Pancreas (tissue), 10 donors: ENCODE data around the gene SMS. TPM values are rescaled to one million over a fixed set of nuclear protein-coding genes. Genes with fewer than 3 reads are reported as not detected.
A peak's percentile ranks its signal among the peaks of the same experiment; 100 is the strongest.

ENCODE experiments used
- ATAC-seq, 4 donors: fragments of 200-7000 bp; cut with Tn5 transposase; one replicate each; pipeline versions ENCODE4 v1.8.0 to v1.9.1; 2020; ENCODE audit warnings: mild to moderate bottlenecking in 4 of 4, moderate library complexity in 4 of 4
- DNase-seq, 6 donors: peaks; one replicate each; pipeline ENCODE4 v3.0.0-alpha.2; 2020
- FAIRE-seq: peaks from 2 replicates; lab custom pipeline; 2012; peaks lifted over from hg19 to GRCh38; lab: Jason Lieb, UNC
- H3K27ac ChIP-seq, 4 donors: fragments of 200-600 bp; sonication (generic); 1 replicate in 3 of 4; 2 replicates in 1 of 4; pipeline versions ENCODE4 v1.5.0 to v1.8.0; 2020
- H3K27me3 ChIP-seq, 4 donors: fragments of 200-600 bp; one replicate each; pipeline ENCODE4 v1.8.0; 2021
- H3K36me3 ChIP-seq, 3 donors: fragments of 200-600 bp; sonication (generic) in 1 of 3; one replicate each; pipeline versions ENCODE4 v1.5.0 to v1.8.0; 2020 to 2021
- H3K4me1 ChIP-seq, 3 donors: fragments of 200-600 bp; one replicate each; pipeline ENCODE4 v1.8.0; 2021
- H3K4me3 ChIP-seq, 4 donors: fragments of 200-600 bp; sonication (generic) in 2 of 4; one replicate each; pipeline versions ENCODE4 v1.5.0 to v1.8.0; 2020 to 2021
- H3K9me3 ChIP-seq, 4 donors: fragments of 200-600 bp; one replicate each; pipeline ENCODE4 v1.8.0; 2021
- WGBS, 2 donors: extraction: QIAGEN DNeasy Blood & Tissue Kit; methylation state at CpG; one replicate each; pipeline ENCODE4 v1.1.7; 2013; 5-methylcytosine and 5-hydroxymethylcytosine counted together
- intact Hi-C, 3 donors: fragments of 100-400 bp; cut with DNase I; formaldehyde crosslinking; loops; one replicate each; pipeline versions ENCODE4 v1.11.1 to v1.14.2; 2022
- polyA plus RNA-seq, 2 donors: library from polyadenylated mRNA; stranded (reverse); fragments of 200-250 nt; gene quantifications; one replicate each; pipeline ENCODE4 v1.2.3, GENCODE V29; 2013
- total RNA-seq, 6 donors: library from RNA; stranded (reverse); fragmentation: NEBNext Ultra II Directional in 4 of 6; extraction: Animal tissue kit (Norgen Biotek cat#: 25700) in 4 of 6; gene quantifications; one replicate each; pipeline versions ENCODE4 v1.2.1 to v1.2.4, GENCODE V29; 2021 to 2023
- TF ChIP-seq, protein P1 (sequence below), 4 donors: fragments of 200-600 bp; sonication (generic) in 3 of 4; IDR thresholded peaks; one replicate each; pipeline versions ENCODE4 v1.5.0 to v1.8.0; 2021; ENCODE audit warnings: antibody characterized with exemption in 4 of 4
- donor health status: healthy with polysubstance abuse.
- donor health status: DM: no; HTN: no; CAD: no; lungs with moderate emphysema.
- donor health status: DM: no; HTN: no; CAD: no.
- donor health status: control.
- donor health status: control.
- donor health status: Bipolar disorder and iron deficiency.
- donor health status: DM: yes; HTN: yes; CAD: no.
- donor health status: DM: no; HTN: no; CAD: no.
- donor health status: DM: no; HTN: no; CAD: no.
- donor health status: DM: yes; HTN: yes; CAD: no.

Gene SMS
- total and polyA plus RNA-seq, 8 donors, result 12.1 to 36.8 (median 19.6) TPM

DNA sequence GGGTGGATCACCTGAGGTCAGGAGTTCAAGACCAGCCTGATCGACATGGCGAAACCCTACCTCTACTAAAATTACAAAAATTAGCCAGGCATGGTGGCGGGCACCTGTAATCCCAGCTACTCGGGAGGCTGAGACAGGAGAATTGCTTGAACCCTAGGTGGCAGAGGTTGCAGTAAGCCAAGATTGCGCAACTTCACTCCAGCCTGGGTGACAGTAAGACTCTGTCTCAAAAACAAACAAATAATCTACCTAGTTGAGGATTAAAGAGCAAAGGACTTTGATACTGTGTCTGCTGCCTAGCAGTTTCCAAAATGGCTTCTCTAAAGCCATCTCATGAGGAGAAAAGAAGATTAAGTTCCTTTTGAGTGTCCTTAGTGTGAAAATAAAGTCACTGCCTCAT is 37.8 kb downstream of the SMS start:
- H3K36me3 ChIP-seq, result no peaks in the 10 kb centered on the region
- FAIRE-seq, result no peak
- no peak for DNase-seq
- H3K27me3 ChIP-seq, result no peaks in the 10 kb centered on the region
- no peak for ATAC-seq
- no peak overlapping the region for H3K27ac ChIP-seq
- no peaks in the 10 kb centered on the region for H3K9me3 ChIP-seq
- intact Hi-C loops, result no loop called here
- no peak overlapping the region for H3K4me3 ChIP-seq
- 97 to 99% methylated on average over 5 of the region's 5 CpGs for WGBS, 2 donors
- TF ChIP-seq, protein P1, sequence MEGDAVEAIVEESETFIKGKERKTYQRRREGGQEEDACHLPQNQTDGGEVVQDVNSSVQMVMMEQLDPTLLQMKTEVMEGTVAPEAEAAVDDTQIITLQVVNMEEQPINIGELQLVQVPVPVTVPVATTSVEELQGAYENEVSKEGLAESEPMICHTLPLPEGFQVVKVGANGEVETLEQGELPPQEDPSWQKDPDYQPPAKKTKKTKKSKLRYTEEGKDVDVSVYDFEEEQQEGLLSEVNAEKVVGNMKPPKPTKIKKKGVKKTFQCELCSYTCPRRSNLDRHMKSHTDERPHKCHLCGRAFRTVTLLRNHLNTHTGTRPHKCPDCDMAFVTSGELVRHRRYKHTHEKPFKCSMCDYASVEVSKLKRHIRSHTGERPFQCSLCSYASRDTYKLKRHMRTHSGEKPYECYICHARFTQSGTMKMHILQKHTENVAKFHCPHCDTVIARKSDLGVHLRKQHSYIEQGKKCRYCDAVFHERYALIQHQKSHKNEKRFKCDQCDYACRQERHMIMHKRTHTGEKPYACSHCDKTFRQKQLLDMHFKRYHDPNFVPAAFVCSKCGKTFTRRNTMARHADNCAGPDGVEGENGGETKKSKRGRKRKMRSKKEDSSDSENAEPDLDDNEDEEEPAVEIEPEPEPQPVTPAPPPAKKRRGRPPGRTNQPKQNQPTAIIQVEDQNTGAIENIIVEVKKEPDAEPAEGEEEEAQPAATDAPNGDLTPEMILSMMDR (IDR thresholded peaks at IDR 0.05), result no peak
- H3K4me1 ChIP-seq, result no peaks in the 10 kb centered on the region

DNA sequence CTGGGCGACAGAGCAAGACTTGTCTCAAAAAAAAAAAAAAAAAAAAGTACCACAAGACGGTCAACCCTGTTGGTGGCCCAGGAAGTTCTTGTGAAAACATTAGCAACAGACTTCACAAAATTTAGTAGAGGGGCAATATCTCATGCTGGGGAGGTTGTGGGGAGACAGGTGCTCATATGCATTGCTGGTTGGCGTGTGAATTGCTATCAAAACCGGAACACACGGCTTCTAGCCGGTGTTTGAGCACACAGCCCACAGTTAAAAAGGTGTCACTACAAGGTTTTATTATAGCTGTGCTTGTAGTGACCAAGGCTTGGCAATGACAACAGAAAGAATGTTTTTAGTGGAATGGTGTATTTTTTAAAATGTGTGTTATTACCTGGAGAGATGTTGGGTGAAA is 41.8 kb downstream of the SMS start:
- H3K36me3 ChIP-seq, result no peaks in the 10 kb centered on the region
- no peaks in the 10 kb centered on the region for H3K27me3 ChIP-seq
- no peaks in the 10 kb centered on the region for H3K9me3 ChIP-seq
- H3K4me1 ChIP-seq, result no peaks in the 10 kb centered on the region
- TF ChIP-seq, protein P1 (IDR thresholded peaks at IDR 0.05), result no peak
- FAIRE-seq (no peak), DNase-seq (no peak), ATAC-seq (no peak)
- 80 to 94% methylated on average over 6 of the region's 6 CpGs for WGBS, 2 donors
- intact Hi-C loops, result no loop called here
- no peak overlapping the region for H3K4me3 ChIP-seq
- no peak overlapping the region for H3K27ac ChIP-seq

DNA sequence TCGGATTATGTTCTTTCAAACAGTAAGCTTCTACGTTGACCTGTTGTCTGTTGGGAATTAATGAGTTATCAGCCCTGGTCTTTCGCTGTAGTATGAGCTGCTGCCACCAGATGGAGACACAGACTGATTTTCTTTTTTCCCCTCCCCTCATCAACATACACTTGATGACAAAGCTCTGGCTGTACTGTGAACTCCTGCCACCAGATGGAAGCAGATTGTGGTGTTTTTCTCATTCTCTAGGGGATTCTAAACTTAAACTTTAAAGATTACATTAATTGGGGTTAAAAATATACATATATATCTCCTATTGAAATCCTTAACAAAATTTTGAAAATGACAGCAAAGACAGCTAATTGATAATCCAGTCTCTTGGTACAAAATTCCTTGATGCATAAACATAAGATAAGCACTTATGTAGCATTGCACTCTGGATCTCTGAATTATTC is 44.8 kb downstream of the SMS start:
- ATAC-seq (peak; percentile 95 to 100 (median 100)), DNase-seq (peak in 5 of 6 donors; percentile 27 to 80 (median 40)), FAIRE-seq (peak; percentile 99)
- Histone ChIP-seq H3K27ac (no peak overlapping the region), H3K9me3 (no peaks in the 10 kb centered on the region), H3K4me3 (no peak overlapping the region), H3K4me1 (no peaks in the 10 kb centered on the region), H3K36me3 (no peaks in the 10 kb centered on the region), H3K27me3 (no peaks in the 10 kb centered on the region)
- intact Hi-C loops, result no loop called here
- TF ChIP-seq, protein P1 (IDR thresholded peaks at IDR 0.05), result peak; percentile 70 to 96 (median 88)
- WGBS, 2 donors, result 6 to 7% methylated on average over 3 of the region's 3 CpGs

DNA sequence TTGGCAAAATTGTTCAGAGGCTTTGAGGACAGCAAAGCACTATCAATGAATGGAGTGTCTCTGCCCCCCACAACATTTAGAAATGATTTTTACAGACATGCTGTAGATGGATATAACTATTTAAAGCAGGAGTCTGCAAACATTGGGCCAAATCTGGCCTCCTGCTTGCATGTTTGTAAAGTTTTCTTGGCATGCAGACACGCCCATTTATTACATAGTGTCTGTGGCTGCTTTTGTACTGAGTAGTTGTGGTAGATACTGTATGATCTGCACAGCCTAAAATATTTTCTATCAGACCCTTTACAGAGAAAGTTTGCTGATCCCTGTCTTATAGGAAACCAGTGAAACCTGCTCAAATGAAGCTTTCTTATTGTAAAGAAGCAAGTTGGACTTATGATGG is 46.1 kb downstream of the SMS start:
- FAIRE-seq (no peak), ATAC-seq (no peak), DNase-seq (no peak)
- Histone ChIP-seq H3K4me3 (no peak overlapping the region), H3K27me3 (no peaks in the 10 kb centered on the region), H3K9me3 (no peaks in the 10 kb centered on the region), H3K27ac (no peak overlapping the region), H3K36me3 (no peaks in the 10 kb centered on the region), H3K4me1 (no peaks in the 10 kb centered on the region)
- intact Hi-C loops, result no loop called here
- 63 to 77% methylated on average over 1 of the region's 1 CpG for WGBS, 2 donors
- TF ChIP-seq, protein P1 (IDR thresholded peaks at IDR 0.05), result no peak

DNA sequence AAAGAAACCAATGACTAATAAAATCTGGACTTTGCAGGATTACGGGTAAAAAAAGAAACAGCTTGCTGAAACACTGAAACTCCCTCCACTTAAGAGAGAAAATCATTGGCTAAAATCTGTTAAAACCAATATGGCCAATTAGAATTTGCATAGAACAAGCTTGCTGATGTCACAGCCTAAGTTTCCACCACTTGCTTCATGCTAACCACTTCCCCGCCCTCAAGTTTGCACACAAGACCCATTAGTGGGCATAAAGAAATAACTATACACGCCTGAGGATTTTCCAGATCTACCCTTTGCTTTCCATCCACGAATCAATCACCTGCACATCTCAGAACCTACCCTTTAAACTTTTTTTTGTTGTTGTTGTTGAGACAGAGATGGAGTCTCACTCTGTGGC is 48.9 kb downstream of the SMS start:
- H3K4me3 ChIP-seq, result no peak overlapping the region
- H3K36me3 ChIP-seq, result no peaks in the 10 kb centered on the region
- no peak for ATAC-seq
- TF ChIP-seq, protein P1 (IDR thresholded peaks at IDR 0.05), result no peak
- H3K27me3 ChIP-seq, result no peaks in the 10 kb centered on the region
- intact Hi-C loops, result no loop called here
- H3K27ac ChIP-seq, result no peak overlapping the region
- DNase-seq, result no peak
- no peak for FAIRE-seq
- no peaks in the 10 kb centered on the region for H3K4me1 ChIP-seq
- 68 to 95% methylated on average over 4 of the region's 4 CpGs for WGBS, 2 donors
- H3K9me3 ChIP-seq, result no peaks in the 10 kb centered on the region
